Measurements from ENCODE around the gene OPA1.

- TF ChIP-seq, protein P1, sequence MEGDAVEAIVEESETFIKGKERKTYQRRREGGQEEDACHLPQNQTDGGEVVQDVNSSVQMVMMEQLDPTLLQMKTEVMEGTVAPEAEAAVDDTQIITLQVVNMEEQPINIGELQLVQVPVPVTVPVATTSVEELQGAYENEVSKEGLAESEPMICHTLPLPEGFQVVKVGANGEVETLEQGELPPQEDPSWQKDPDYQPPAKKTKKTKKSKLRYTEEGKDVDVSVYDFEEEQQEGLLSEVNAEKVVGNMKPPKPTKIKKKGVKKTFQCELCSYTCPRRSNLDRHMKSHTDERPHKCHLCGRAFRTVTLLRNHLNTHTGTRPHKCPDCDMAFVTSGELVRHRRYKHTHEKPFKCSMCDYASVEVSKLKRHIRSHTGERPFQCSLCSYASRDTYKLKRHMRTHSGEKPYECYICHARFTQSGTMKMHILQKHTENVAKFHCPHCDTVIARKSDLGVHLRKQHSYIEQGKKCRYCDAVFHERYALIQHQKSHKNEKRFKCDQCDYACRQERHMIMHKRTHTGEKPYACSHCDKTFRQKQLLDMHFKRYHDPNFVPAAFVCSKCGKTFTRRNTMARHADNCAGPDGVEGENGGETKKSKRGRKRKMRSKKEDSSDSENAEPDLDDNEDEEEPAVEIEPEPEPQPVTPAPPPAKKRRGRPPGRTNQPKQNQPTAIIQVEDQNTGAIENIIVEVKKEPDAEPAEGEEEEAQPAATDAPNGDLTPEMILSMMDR (IDR thresholded peaks at IDR 0.05; ENCODE audit: borderline replicate concordance, extremely low read depth, low read length, poor library complexity, severe bottlenecking), result no peak
- TF ChIP-seq EZH2 (IDR thresholded peaks at IDR 0.05; ENCODE audit: borderline replicate concordance, low read depth, low read length, severe bottlenecking), result no peak
Measured at GRCh38 chr3:193640728-193641439, 47.9 kb downstream of the OPA1 start.

Measured in DND-41 (cell line).